Measurements from ENCODE around the gene BCL6.

DNA sequence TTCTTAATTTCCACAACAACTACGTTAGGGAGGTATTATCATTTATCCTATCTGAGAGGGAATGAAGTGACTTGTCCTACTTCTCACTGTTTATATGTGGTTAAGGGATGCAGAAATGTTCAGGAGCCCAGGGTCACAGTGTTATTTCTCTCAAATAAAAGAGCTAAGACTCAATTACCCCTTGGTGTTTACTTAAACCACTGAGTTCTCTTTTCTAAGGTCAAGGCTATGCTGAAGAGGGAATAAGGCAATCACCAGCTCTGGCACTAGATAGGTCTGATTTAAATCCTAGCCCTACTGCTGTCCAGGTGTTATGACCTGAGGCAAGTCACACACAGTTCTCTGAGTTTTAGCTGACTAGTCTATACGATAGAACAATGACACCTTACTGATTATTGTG, 35.7 kb upstream of the BCL6 start:
- TF ChIP-seq ZFP30 (CRISPR knock-in tag; IDR thresholded peaks at IDR 0.05) (no peak), SNAI2 (CRISPR knock-in tag; IDR thresholded peaks at IDR 0.05) (no peak), ZNF70 (CRISPR knock-in tag; IDR thresholded peaks at IDR 0.05) (no peak), ZNF565 (CRISPR knock-in tag; conservative IDR thresholded peaks at IDR 0.05; ENCODE audit: low read depth) (no peak)
- TF ChIP-seq, protein P1, sequence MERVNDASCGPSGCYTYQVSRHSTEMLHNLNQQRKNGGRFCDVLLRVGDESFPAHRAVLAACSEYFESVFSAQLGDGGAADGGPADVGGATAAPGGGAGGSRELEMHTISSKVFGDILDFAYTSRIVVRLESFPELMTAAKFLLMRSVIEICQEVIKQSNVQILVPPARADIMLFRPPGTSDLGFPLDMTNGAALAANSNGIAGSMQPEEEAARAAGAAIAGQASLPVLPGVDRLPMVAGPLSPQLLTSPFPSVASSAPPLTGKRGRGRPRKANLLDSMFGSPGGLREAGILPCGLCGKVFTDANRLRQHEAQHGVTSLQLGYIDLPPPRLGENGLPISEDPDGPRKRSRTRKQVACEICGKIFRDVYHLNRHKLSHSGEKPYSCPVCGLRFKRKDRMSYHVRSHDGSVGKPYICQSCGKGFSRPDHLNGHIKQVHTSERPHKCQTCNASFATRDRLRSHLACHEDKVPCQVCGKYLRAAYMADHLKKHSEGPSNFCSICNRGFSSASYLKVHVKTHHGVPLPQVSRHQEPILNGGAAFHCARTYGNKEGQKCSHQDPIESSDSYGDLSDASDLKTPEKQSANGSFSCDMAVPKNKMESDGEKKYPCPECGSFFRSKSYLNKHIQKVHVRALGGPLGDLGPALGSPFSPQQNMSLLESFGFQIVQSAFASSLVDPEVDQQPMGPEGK (CRISPR knock-in tag; IDR thresholded peaks at IDR 0.05; ENCODE audit: borderline replicate concordance) = no peak
- TF ChIP-seq, protein P2, sequence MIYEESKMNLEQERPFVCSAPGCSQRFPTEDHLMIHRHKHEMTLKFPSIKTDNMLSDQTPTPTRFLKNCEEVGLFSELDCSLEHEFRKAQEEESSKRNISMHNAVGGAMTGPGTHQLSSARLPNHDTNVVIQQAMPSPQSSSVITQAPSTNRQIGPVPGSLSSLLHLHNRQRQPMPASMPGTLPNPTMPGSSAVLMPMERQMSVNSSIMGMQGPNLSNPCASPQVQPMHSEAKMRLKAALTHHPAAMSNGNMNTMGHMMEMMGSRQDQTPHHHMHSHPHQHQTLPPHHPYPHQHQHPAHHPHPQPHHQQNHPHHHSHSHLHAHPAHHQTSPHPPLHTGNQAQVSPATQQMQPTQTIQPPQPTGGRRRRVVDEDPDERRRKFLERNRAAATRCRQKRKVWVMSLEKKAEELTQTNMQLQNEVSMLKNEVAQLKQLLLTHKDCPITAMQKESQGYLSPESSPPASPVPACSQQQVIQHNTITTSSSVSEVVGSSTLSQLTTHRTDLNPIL (CRISPR knock-in tag; IDR thresholded peaks at IDR 0.05; ENCODE audit: low read depth) = no peak
